Astrocyte of the spinal cord (primary cell): ENCODE measurements around the gene DLGAP1.

Experiments
- DNase-seq: peaks from one replicate; pipeline ENCODE4 v3.0.0; 2011; ENCODE audit warnings: low read depth, low spot score
- H3K4me3 ChIP-seq: 2 replicates; pipeline ENCODE4 v1.5.1; 2011; ENCODE audit warnings: low read depth, mild to moderate bottlenecking, low read length, moderate library complexity
- in situ Hi-C: cut with HindIII; loops from 2 replicates; pipeline ENCODE4 v1.10.0; 2017; ENCODE audit warnings: low sequenced_read_pairs
- TF ChIP-seq, protein P1 (sequence below): IDR thresholded peaks from 2 replicates; pipeline ENCODE4 v1.5.1; 2012; ENCODE audit warnings: low read depth, mild to moderate bottlenecking, low read length, inconsistent platforms

DLGAP1 gene

GRCh38 chr18:4119127-4119648 is 335.9 kb downstream of the DLGAP1 start:
- H3K4me3 ChIP-seq = no peak overlapping the region
- TF ChIP-seq, protein P1, sequence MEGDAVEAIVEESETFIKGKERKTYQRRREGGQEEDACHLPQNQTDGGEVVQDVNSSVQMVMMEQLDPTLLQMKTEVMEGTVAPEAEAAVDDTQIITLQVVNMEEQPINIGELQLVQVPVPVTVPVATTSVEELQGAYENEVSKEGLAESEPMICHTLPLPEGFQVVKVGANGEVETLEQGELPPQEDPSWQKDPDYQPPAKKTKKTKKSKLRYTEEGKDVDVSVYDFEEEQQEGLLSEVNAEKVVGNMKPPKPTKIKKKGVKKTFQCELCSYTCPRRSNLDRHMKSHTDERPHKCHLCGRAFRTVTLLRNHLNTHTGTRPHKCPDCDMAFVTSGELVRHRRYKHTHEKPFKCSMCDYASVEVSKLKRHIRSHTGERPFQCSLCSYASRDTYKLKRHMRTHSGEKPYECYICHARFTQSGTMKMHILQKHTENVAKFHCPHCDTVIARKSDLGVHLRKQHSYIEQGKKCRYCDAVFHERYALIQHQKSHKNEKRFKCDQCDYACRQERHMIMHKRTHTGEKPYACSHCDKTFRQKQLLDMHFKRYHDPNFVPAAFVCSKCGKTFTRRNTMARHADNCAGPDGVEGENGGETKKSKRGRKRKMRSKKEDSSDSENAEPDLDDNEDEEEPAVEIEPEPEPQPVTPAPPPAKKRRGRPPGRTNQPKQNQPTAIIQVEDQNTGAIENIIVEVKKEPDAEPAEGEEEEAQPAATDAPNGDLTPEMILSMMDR = no peak
- no peak for DNase-seq
- in situ Hi-C loops = no loop called here

DNA sequence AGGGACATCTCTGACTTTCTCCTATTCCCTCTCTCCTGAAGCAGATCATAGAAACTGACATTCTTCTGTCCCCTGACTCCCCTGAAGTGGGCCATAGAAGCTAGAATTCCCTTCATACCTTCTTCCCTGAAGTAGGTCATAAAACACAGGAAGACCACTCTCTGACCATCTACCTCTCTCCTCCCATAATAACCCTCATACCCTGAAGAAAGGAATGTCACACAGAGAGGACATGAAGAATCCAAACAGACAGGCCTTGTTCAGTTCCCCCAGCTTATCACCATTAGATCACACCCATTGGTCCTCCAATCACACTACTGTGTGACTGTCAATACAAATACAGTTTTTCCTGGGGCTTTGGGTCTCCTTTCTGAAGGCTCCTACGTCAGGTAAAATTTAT is 347.1 kb downstream of the DLGAP1 start:
- TF ChIP-seq, protein P1 = no peak
- no peak for DNase-seq
- H3K4me3 ChIP-seq = no peak overlapping the region
- in situ Hi-C loops = no loop called here

GRCh38 chr18:4107049-4107467 is 348.0 kb downstream of the DLGAP1 start:
- TF ChIP-seq, protein P1 = no peak
- peak; percentile 39 for DNase-seq
- in situ Hi-C loops = no loop called here
- H3K4me3 ChIP-seq = peak overlapping the region; percentile 12

- DNase-seq = peak; percentile 75
- TF ChIP-seq, protein P1 = peak; percentile 82
- in situ Hi-C loops = no loop called here
- H3K4me3 ChIP-seq = peak overlapping the region; percentile 12
Observed at GRCh38 chr18:4106407-4107033, 348.6 kb downstream of the DLGAP1 start.

- H3K4me3 ChIP-seq = no peak overlapping the region
- in situ Hi-C loops = no loop called here
- TF ChIP-seq, protein P1 = no peak
- no peak for DNase-seq
Observed at GRCh38 chr18:4102901-4103300, 352.2 kb downstream of the DLGAP1 start.

GRCh38 chr18:4101009-4101408 is 354.1 kb downstream of the DLGAP1 start:
- TF ChIP-seq, protein P1 = no peak
- in situ Hi-C loops = no loop called here
- DNase-seq = no peak
- no peak overlapping the region for H3K4me3 ChIP-seq
